HG02759 (cell line): ENCODE data around the gene SMARCA2.

Experiments
- ATAC-seq: cut with Tn5 transposase; IDR thresholded peaks from one replicate; pipeline ENCODE4 v1.9.1; 2021; ENCODE audit warnings: mild to moderate bottlenecking, moderate library complexity; ENCODE audit not compliant: unreplicated experiment

Gene SMARCA2

GRCh38 chr9:2015581-2016407, 647 bp downstream of the SMARCA2 start:
- peak; percentile 1 for ATAC-seq

GRCh38 chr9:2016408-2017330, 1.5 kb downstream of the SMARCA2 start:
- no peak for ATAC-seq

- ATAC-seq = peak; percentile 34
Observed at GRCh38 chr9:2017331-2018161, 2.4 kb downstream of the SMARCA2 start.

GRCh38 chr9:2018162-2018643, 3.1 kb downstream of the SMARCA2 start:
- no peak for ATAC-seq

- no peak for ATAC-seq
Observed at GRCh38 chr9:2018764-2019558, 3.8 kb downstream of the SMARCA2 start.

GRCh38 chr9:2019723-2020122, 4.6 kb downstream of the SMARCA2 start:
- ATAC-seq = no peak

- ATAC-seq = no peak
Observed at GRCh38 chr9:2021731-2022130, 6.6 kb downstream of the SMARCA2 start.

- no peak for ATAC-seq
Observed at GRCh38 chr9:2022560-2022959, 7.4 kb downstream of the SMARCA2 start.

GRCh38 chr9:2023042-2023441, 7.9 kb downstream of the SMARCA2 start:
- peak; percentile 0 for ATAC-seq

- peak; percentile 68 for ATAC-seq
Observed at GRCh38 chr9:2023532-2023931, 8.4 kb downstream of the SMARCA2 start.

- no peak for ATAC-seq
Observed at GRCh38 chr9:2024888-2025782, 10.0 kb downstream of the SMARCA2 start.

- no peak for ATAC-seq
Observed at GRCh38 chr9:2026220-2026997, 11.3 kb downstream of the SMARCA2 start.

GRCh38 chr9:2027543-2028160, 12.5 kb downstream of the SMARCA2 start:
- ATAC-seq = no peak

- no peak for ATAC-seq
Observed at GRCh38 chr9:2028888-2029287, 13.7 kb downstream of the SMARCA2 start.

- ATAC-seq = no peak
Observed at GRCh38 chr9:2029666-2030170, 14.6 kb downstream of the SMARCA2 start.

GRCh38 chr9:2032234-2032633, 17.1 kb downstream of the SMARCA2 start:
- no peak for ATAC-seq

- no peak for ATAC-seq
Observed at GRCh38 chr9:2036844-2037243, 21.7 kb downstream of the SMARCA2 start.
